Panc1 (cell line): ENCODE measurements around the gene PPM1M. TPM values are rescaled to one million over a fixed set of nuclear protein-coding genes. Genes with fewer than 3 reads are reported as not detected.

Source experiments
- ATAC-seq: fragments of 200-7000 bp; cut with Tn5 transposase; 2 replicates; pipeline ENCODE4 v1.9.1; 2020; ENCODE audit warnings: mild to moderate bottlenecking, moderate library complexity
- BruUV-seq: library from RNA; stranded (reverse); fragments of 400-500 nt; replicated peaks from 2 replicates; lab custom pipeline; 2021; lab: Mats Ljungman, UMichigan
- CTCF ChIA-PET: fragments of 300-600 bp; sonication (Branson Sonifier 250); formaldehyde crosslinking; loops from one replicate; lab custom pipeline; 2022; ENCODE audit warnings: antibody characterized with exemption; lab: Charles Lee
- POLR2A ChIA-PET: fragments of 300-600 bp; sonication (Branson Sonifier 250); formaldehyde crosslinking; loops from one replicate; lab custom pipeline; 2022; ENCODE audit warnings: antibody characterized with exemption; lab: Charles Lee
- DNase-seq: peaks from one replicate; pipeline ENCODE4 v3.0.0-alpha.2; 2010; ENCODE audit warnings: low read depth, low spot score
- H3K27ac ChIP-seq: 2 replicates; pipeline ENCODE4 v1.5.1; 2011; ENCODE audit warnings: mild to moderate bottlenecking, low read length, inconsistent platforms
- H3K27me3 ChIP-seq: fragments of 200-500 bp; sonication (Bioruptor generic); 2 replicates; pipeline ENCODE4 v1.6.0; 2014; ENCODE audit warnings: low read length, inconsistent platforms; ENCODE audit not compliant: control insufficient read depth, insufficient read depth
- H3K36me3 ChIP-seq: fragments of 200-500 bp; sonication (Bioruptor generic); 2 replicates; pipeline ENCODE4 v1.5.1; 2014; ENCODE audit warnings: inconsistent platforms, mild to moderate bottlenecking, low read length, moderate library complexity; ENCODE audit not compliant: control insufficient read depth, insufficient read depth
- H3K4me1 ChIP-seq: 2 replicates; pipeline ENCODE4 v1.5.1; 2011; ENCODE audit warnings: inconsistent platforms, mild to moderate bottlenecking, low read length, moderate library complexity; ENCODE audit not compliant: control insufficient read depth, insufficient read depth
- H3K4me3 ChIP-seq, 2 experiments: 2 replicates each; pipeline ENCODE4 v1.5.1; 2011 to 2012; ENCODE audit warnings: low read depth in 2 of 2, low read length in 2 of 2, mild to moderate bottlenecking in 2 of 2, inconsistent platforms in 1 of 2, moderate library complexity in 1 of 2
- H3K9me3 ChIP-seq: fragments of 200-500 bp; sonication (Bioruptor generic); 2 replicates; pipeline ENCODE4 v1.5.1; 2014; ENCODE audit warnings: low read depth, mild to moderate bottlenecking, inconsistent platforms, low read length, moderate library complexity; ENCODE audit not compliant: control insufficient read depth, insufficient read depth
- POLR2AphosphoS5 ChIP-seq: IDR thresholded peaks from 2 replicates; pipeline ENCODE4 v1.6.1; 2012; ENCODE audit warnings: mild to moderate bottlenecking, low read depth, low read length, moderate library complexity
- SIN3A ChIP-seq: IDR thresholded peaks from 2 replicates; pipeline ENCODE4 v1.6.1; 2012; ENCODE audit warnings: low read depth, mild to moderate bottlenecking, low read length, moderate library complexity, borderline replicate concordance; ENCODE audit not compliant: insufficient read depth
- TCF7L2 ChIP-seq: IDR thresholded peaks from 2 replicates; pipeline ENCODE4 v1.6.1; 2011; ENCODE audit warnings: mild to moderate bottlenecking, low read depth, low read length, inconsistent platforms
- in situ Hi-C: cut with HindIII; loops from 2 replicates; pipeline ENCODE4 v1.10.0; 2016; ENCODE audit warnings: low sequenced_read_pairs, low pct_unique_long_range_greater_than_20kb
- intact Hi-C: fragments of 100-400 bp; cut with micrococcal nuclease; formaldehyde crosslinking; loops from one replicate; pipeline ENCODE4 v1.10.0; 2022; ENCODE audit not compliant: unreplicated experiment
- total RNA-seq: library from RNA; stranded (reverse); gene quantifications from one replicate; pipeline ENCODE4 v1.2.1, GENCODE V29; 2021; ENCODE audit not compliant: unreplicated experiment
- TF ChIP-seq, protein P1 (sequence below): fragments of 450-650 bp; IDR thresholded peaks from 2 replicates; pipeline ENCODE4 v1.5.1; 2017; ENCODE audit warnings: mild to moderate bottlenecking
- TF ChIP-seq, protein P2 (sequence below), 2 experiments: IDR thresholded peaks; 2 replicates each; pipeline ENCODE4 v1.6.1; 2011 to 2012; ENCODE audit warnings: low read depth in 2 of 2, control low read depth in 1 of 2, low read length in 1 of 2, mild to moderate bottlenecking in 1 of 2, moderate library complexity in 1 of 2; ENCODE audit not compliant: insufficient read depth in 1 of 2

PPM1M gene
- total RNA-seq, 1 experiment from 2014 or later: 9.7 TPM

DNA sequence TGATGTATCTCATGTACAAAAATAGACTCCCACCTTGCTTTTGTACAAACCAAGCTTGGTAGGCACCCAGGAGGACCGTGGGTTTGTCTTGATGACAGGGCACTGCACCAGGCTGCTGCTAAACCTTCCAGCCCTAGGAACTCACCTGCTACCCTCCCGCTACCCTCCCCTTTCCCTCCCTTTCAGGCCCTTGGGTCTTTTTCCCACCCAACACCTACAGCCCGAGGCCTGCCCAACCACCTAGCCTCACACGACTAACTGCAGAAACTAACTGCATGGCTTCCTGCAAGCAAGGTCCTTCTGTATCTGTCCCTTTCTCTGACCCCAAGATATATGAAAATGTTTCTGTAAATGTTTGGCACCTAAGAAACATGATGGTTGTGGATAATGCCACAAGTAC, 11.1 kb downstream of the PPM1M start:
- Histone ChIP-seq H3K36me3 (peaks cover 33% of the 10 kb centered on the region), H3K27me3 (no peaks in the 10 kb centered on the region), H3K9me3 (no peaks in the 10 kb centered on the region), H3K4me3 (no peak overlapping the region), H3K27ac (no peak overlapping the region), H3K4me1 (no peaks in the 10 kb centered on the region)
- intact Hi-C loops: no loop called here
- ChIA-PET CTCF (no interaction called here), POLR2A (no interaction called here)
- TF ChIP-seq, protein P1, sequence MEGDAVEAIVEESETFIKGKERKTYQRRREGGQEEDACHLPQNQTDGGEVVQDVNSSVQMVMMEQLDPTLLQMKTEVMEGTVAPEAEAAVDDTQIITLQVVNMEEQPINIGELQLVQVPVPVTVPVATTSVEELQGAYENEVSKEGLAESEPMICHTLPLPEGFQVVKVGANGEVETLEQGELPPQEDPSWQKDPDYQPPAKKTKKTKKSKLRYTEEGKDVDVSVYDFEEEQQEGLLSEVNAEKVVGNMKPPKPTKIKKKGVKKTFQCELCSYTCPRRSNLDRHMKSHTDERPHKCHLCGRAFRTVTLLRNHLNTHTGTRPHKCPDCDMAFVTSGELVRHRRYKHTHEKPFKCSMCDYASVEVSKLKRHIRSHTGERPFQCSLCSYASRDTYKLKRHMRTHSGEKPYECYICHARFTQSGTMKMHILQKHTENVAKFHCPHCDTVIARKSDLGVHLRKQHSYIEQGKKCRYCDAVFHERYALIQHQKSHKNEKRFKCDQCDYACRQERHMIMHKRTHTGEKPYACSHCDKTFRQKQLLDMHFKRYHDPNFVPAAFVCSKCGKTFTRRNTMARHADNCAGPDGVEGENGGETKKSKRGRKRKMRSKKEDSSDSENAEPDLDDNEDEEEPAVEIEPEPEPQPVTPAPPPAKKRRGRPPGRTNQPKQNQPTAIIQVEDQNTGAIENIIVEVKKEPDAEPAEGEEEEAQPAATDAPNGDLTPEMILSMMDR: no peak
- TF ChIP-seq TCF7L2: no peak
- no peak for TF ChIP-seq SIN3A
- TF ChIP-seq POLR2AphosphoS5: no peak
- TF ChIP-seq, protein P2, sequence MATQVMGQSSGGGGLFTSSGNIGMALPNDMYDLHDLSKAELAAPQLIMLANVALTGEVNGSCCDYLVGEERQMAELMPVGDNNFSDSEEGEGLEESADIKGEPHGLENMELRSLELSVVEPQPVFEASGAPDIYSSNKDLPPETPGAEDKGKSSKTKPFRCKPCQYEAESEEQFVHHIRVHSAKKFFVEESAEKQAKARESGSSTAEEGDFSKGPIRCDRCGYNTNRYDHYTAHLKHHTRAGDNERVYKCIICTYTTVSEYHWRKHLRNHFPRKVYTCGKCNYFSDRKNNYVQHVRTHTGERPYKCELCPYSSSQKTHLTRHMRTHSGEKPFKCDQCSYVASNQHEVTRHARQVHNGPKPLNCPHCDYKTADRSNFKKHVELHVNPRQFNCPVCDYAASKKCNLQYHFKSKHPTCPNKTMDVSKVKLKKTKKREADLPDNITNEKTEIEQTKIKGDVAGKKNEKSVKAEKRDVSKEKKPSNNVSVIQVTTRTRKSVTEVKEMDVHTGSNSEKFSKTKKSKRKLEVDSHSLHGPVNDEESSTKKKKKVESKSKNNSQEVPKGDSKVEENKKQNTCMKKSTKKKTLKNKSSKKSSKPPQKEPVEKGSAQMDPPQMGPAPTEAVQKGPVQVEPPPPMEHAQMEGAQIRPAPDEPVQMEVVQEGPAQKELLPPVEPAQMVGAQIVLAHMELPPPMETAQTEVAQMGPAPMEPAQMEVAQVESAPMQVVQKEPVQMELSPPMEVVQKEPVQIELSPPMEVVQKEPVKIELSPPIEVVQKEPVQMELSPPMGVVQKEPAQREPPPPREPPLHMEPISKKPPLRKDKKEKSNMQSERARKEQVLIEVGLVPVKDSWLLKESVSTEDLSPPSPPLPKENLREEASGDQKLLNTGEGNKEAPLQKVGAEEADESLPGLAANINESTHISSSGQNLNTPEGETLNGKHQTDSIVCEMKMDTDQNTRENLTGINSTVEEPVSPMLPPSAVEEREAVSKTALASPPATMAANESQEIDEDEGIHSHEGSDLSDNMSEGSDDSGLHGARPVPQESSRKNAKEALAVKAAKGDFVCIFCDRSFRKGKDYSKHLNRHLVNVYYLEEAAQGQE (IDR thresholded peaks at IDR 0.05; ENCODE audit: insufficient read depth in 1 of 2, low read depth in 2 of 2, low read length in 1 of 2): no peak
- no TSS peak for BruUV-seq
- in situ Hi-C loops: no loop called here
- ATAC-seq: no peak
- no peak for DNase-seq

DNA sequence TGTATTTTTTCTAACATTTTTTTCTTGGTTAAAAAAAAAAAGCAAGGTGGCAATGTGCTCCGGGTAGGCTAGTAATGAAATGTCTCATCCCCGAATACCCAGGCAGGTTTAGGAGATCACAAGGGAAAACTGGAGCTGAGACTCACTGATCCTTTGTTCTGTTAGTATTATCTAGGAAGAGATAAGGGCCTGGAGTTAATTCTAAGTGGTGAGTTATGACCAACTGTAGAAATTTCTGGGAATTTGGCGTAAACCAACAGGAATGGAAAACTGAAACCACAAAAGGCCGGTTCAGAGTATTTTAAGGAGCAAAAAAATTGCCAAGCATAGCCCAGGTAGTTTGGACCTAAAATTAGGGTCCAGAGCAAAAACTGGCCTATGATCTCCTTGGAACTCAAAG, 12.4 kb downstream of the PPM1M start:
- no peak overlapping the region for H3K4me3 ChIP-seq
- ATAC-seq: no peak
- CTCF ChIA-PET: interaction anchor here (0.6 kb wide), 1 partner anchor 110 kb away, joined by 3 read pairs; no protein-coding TSS in a partner anchor
- POLR2A ChIA-PET: no interaction called here
- peaks cover 37% of the 10 kb centered on the region for H3K36me3 ChIP-seq
- intact Hi-C loops (no loop called here), in situ Hi-C loops (no loop called here)
- H3K27me3 ChIP-seq: no peaks in the 10 kb centered on the region
- BruUV-seq: no TSS peak
- H3K9me3 ChIP-seq: no peaks in the 10 kb centered on the region
- no peak for DNase-seq
- TF ChIP-seq SIN3A (no peak), TCF7L2 (no peak), POLR2AphosphoS5 (no peak)
- TF ChIP-seq, protein P1: no peak
- TF ChIP-seq, protein P2 (IDR thresholded peaks at IDR 0.05; ENCODE audit: insufficient read depth in 1 of 2, low read depth in 2 of 2, low read length in 1 of 2): no peak
- H3K4me1 ChIP-seq: no peaks in the 10 kb centered on the region
- H3K27ac ChIP-seq: no peak overlapping the region
